COLO668 (cell line): ENCODE measurements around the gene MEOX1.
"Not testable (repeated sequence)": the region's sequence is repeated elsewhere in the genome, so short reads cannot be mapped to it uniquely, and the experiment has no call there.

Experiments used
- DNase-seq: peaks from one replicate; lab custom pipeline; 2025; ENCODE audit not compliant: unreplicated experiment; lab: John Stamatoyannopoulos, UW

The MEOX1 gene

GRCh38 chr17:43661699-43662412, at the start of gene MEOX1:
MEOX1 (minus strand) TSS chr17:43661922; CDS start chr17:43661534, 388 bp downstream.
- no peak for DNase-seq

GRCh38 chr17:43710101-43710500, 48.4 kb upstream of the MEOX1 start:
- no peak for DNase-seq

- no peak for DNase-seq
These were observed 47.5 kb upstream of the MEOX1 start for GRCh38 chr17:43709210-43709609.

- no peak for DNase-seq
These were observed 45.5 kb upstream of the MEOX1 start for GRCh38 chr17:43707184-43707583.

GRCh38 chr17:43706235-43706634, 44.5 kb upstream of the MEOX1 start:
- DNase-seq: no peak

GRCh38 chr17:43703630-43704029, 41.9 kb upstream of the MEOX1 start:
- DNase-seq: no peak

GRCh38 chr17:43702637-43703036, 40.9 kb upstream of the MEOX1 start:
- DNase-seq: no peak

- no peak for DNase-seq
These were observed 39.6 kb upstream of the MEOX1 start for GRCh38 chr17:43701318-43701743.

- no peak for DNase-seq
These were observed 37.7 kb upstream of the MEOX1 start for GRCh38 chr17:43699438-43699756.

- DNase-seq: no peak
These were observed 37.1 kb upstream of the MEOX1 start for GRCh38 chr17:43698678-43699437.

- DNase-seq: no peak
These were observed 36.2 kb upstream of the MEOX1 start for GRCh38 chr17:43697937-43698336.

GRCh38 chr17:43696891-43697290, 35.2 kb upstream of the MEOX1 start:
- no peak for DNase-seq

GRCh38 chr17:43695970-43696865, 34.5 kb upstream of the MEOX1 start:
- no peak for DNase-seq

- DNase-seq: peak; percentile 69
These were observed 32.6 kb upstream of the MEOX1 start for GRCh38 chr17:43694081-43694870.

- no peak for DNase-seq
These were observed 29.6 kb upstream of the MEOX1 start for GRCh38 chr17:43691317-43691693.

GRCh38 chr17:43690624-43691316, 29.0 kb upstream of the MEOX1 start:
- no peak for DNase-seq

GRCh38 chr17:43689814-43690213, 28.1 kb upstream of the MEOX1 start:
- DNase-seq: no peak

GRCh38 chr17:43689131-43689530, 27.4 kb upstream of the MEOX1 start:
- no peak for DNase-seq

GRCh38 chr17:43686957-43687356, 25.2 kb upstream of the MEOX1 start:
- not testable (repeated sequence) for DNase-seq

GRCh38 chr17:43683928-43684653, 22.4 kb upstream of the MEOX1 start:
- DNase-seq: no peak
